ENCODE measurements around the gene RAB6A. TPM values are rescaled to one million over a fixed set of nuclear protein-coding genes. Genes with fewer than 3 reads are reported as not detected.

Gene RAB6A
- total and polyA plus RNA-seq, 10 of the 15 experiments (the other 5 are each of a cell fraction or from before 2014, with no cell fraction given) = 9.8 to 107 (median 34.1) TPM

GRCh38 chr11:73757598-73757997, 3.3 kb downstream of the RAB6A start:
- WGBS (ENCODE audit: insufficient coverage, insufficient replicate concordance, low lambda C conversion rate, missing lambda C conversion rate) = 97% methylated on average over 5 of the region's 5 CpGs
- no peaks in the 10 kb centered on the region for H4K20me1 ChIP-seq (ENCODE audit: control insufficient read depth, insufficient read depth)
- CTCF ChIA-PET = interaction anchor here (1.0 kb wide), 1 partner anchor 13 kb away, joined by 3 read pairs; no protein-coding TSS in a partner anchor

More at GRCh38 chr11:73757598-73757997, 3.3 kb downstream of the RAB6A start:
- Histone ChIP-seq H3K36me3 (ENCODE audit: control insufficient read depth in 2 of 2, insufficient read depth in 2 of 2, low read length in 1 of 2) (peaks cover 0 to 2% of the 10 kb centered on the region in 2 experiments; a peak in 2 of 4 replicates), H2AFZ (ENCODE audit: control insufficient read depth, low read depth, low read length) (no peak overlapping the region), H3K4me1 (ENCODE audit: control insufficient read depth, insufficient read depth, low read length) (no peaks in the 10 kb centered on the region; the same call in 1 of the 2 replicates), H3K4me3 (no peak overlapping the region), H3K9me3 (replicated peaks; ENCODE audit: control insufficient read depth, insufficient read depth, low read length) (no peaks in the 10 kb centered on the region), H3K4me2 (ENCODE audit: control insufficient read depth, insufficient read depth) (peak overlapping the region; percentile 44; the same call in 1 of the 2 replicates), H3K79me2 (ENCODE audit: control insufficient read depth, insufficient read depth, low read length) (peaks cover 57% of the 10 kb centered on the region), H3K27me3 (replicated peaks in 1 of 2; ENCODE audit: control insufficient read depth in 2 of 2, insufficient read depth in 2 of 2, low read length in 1 of 2) (no peaks in the 10 kb centered on the region), H3K27ac (ENCODE audit: control insufficient read depth, insufficient read depth) (no peak overlapping the region), H3K9ac (ENCODE audit: control insufficient read depth, insufficient read depth, low read length) (no peak overlapping the region)
- DNase-seq (ENCODE audit: low read depth, low spot score) (no peak), FAIRE-seq (no peak), ATAC-seq (no peak)
- BruUV-seq (replicated peaks) = no TSS peak
- no peak for TF ChIP-seq POU2F2 (IDR thresholded peaks at IDR 0.05; ENCODE audit: borderline replicate concordance, low read depth, low read length)
- TF ChIP-seq, protein P1, sequence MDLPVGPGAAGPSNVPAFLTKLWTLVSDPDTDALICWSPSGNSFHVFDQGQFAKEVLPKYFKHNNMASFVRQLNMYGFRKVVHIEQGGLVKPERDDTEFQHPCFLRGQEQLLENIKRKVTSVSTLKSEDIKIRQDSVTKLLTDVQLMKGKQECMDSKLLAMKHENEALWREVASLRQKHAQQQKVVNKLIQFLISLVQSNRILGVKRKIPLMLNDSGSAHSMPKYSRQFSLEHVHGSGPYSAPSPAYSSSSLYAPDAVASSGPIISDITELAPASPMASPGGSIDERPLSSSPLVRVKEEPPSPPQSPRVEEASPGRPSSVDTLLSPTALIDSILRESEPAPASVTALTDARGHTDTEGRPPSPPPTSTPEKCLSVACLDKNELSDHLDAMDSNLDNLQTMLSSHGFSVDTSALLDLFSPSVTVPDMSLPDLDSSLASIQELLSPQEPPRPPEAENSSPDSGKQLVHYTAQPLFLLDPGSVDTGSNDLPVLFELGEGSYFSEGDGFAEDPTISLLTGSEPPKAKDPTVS (IDR thresholded peaks at IDR 0.05; ENCODE audit: low read depth, low read length) = no peak
- TF ChIP-seq, protein P2, sequence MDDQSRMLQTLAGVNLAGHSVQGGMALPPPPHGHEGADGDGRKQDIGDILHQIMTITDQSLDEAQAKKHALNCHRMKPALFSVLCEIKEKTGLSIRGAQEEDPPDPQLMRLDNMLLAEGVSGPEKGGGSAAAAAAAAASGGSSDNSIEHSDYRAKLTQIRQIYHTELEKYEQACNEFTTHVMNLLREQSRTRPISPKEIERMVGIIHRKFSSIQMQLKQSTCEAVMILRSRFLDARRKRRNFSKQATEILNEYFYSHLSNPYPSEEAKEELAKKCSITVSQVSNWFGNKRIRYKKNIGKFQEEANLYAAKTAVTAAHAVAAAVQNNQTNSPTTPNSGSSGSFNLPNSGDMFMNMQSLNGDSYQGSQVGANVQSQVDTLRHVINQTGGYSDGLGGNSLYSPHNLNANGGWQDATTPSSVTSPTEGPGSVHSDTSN (IDR thresholded peaks at IDR 0.05; ENCODE audit: insufficient replicate concordance, low read depth, low read length) = no peak
- no peak for TF ChIP-seq NRF1 (conservative IDR thresholded peaks at IDR 0.05; ENCODE audit: low read depth, low read length)
- no peak for TF ChIP-seq BCL11A (IDR thresholded peaks at IDR 0.05; ENCODE audit: low read depth, low read length)
- no peak for TF ChIP-seq SMAD1 (IDR thresholded peaks at IDR 0.05; ENCODE audit: low read depth, partially characterized antibody)
- TF ChIP-seq USF1 (IDR thresholded peaks at IDR 0.05; ENCODE audit: borderline replicate concordance, extremely low read length, insufficient read depth, low read depth, low read length) = no peak
- no peak for TF ChIP-seq YBX1 (IDR thresholded peaks at IDR 0.05)
- no peak for TF ChIP-seq SRF (IDR thresholded peaks at IDR 0.05; ENCODE audit: low read depth in 2 of 2, low read length in 2 of 2)
- TF ChIP-seq ZNF207 (IDR thresholded peaks at IDR 0.05; ENCODE audit: borderline replicate concordance) = no peak
- no peak for TF ChIP-seq IKZF1 (conservative IDR thresholded peaks at IDR 0.05)
- ChIA-PET SMC1A (ENCODE audit: uncharacterized antibody, unreplicated experiment) (interaction anchor here (0.7 kb wide), 1 partner anchor 112 kb away, joined by 3 read pairs; no protein-coding TSS in a partner anchor), POLR2A (interaction anchor here (0.5 to 0.6 kb wide), 2 partner anchors 27 to 144 kb away, joined by 4 read pairs; no protein-coding TSS in a partner anchor), RAD21 (ENCODE audit: unreplicated experiment) (interaction anchor here (1.9 kb wide), 2 partner anchors 22 to 30 kb away, joined by 4 to 6 read pairs; partner anchors contain the start of gene MRPL48)
- in situ Hi-C loops (cut with MboI) (no loop called here), intact Hi-C loops (cut with micrococcal nuclease; ENCODE audit: unreplicated experiment) (no loop called here)

Data from GM12878 (cell line).